ENCODE measurements around the gene SLC6A5.
"Not testable (repeated sequence)": the region's sequence is repeated elsewhere in the genome, so short reads cannot be mapped to it uniquely, and the experiment has no call there.

DNA sequence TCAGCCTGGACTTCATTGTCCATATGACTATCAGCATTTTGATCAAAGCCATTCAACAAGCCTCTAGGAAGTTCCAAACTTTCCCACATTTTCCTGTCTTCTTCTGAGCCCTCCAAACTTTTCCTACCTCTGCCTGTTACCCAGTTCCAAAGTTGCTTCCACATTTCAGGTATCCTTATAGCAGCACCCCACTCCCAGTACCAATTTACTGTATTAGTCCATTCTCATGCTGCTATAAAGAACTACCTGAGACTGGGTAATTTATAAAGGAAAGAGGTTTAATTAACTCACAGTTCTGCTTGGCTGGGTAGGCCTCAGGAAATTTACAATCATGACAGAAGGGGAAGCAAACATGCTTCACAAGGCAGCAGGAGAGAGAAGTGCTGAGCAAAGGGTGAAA is 43.0 kb upstream of the SLC6A5 start:
- TF ChIP-seq, protein P1, sequence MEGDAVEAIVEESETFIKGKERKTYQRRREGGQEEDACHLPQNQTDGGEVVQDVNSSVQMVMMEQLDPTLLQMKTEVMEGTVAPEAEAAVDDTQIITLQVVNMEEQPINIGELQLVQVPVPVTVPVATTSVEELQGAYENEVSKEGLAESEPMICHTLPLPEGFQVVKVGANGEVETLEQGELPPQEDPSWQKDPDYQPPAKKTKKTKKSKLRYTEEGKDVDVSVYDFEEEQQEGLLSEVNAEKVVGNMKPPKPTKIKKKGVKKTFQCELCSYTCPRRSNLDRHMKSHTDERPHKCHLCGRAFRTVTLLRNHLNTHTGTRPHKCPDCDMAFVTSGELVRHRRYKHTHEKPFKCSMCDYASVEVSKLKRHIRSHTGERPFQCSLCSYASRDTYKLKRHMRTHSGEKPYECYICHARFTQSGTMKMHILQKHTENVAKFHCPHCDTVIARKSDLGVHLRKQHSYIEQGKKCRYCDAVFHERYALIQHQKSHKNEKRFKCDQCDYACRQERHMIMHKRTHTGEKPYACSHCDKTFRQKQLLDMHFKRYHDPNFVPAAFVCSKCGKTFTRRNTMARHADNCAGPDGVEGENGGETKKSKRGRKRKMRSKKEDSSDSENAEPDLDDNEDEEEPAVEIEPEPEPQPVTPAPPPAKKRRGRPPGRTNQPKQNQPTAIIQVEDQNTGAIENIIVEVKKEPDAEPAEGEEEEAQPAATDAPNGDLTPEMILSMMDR (IDR thresholded peaks at IDR 0.05; ENCODE audit: low read length), result not testable (repeated sequence)
- not testable (repeated sequence) for TF ChIP-seq EZH2 (optimal IDR thresholded peaks at IDR 0.05; ENCODE audit: low read depth, low read length); EZH2phosphoT487 (IDR thresholded peaks at IDR 0.05; ENCODE audit: low read length)
